Measurements from ENCODE around the gene UNC13B. TPM values are rescaled to one million over a fixed set of nuclear protein-coding genes. Genes with fewer than 3 reads are reported as not detected.

Gene UNC13B
- total and polyA plus RNA-seq, 7 donors, result 14.6 to 25.6 (median 20.5) TPM

GRCh38 chr9:35293376-35293964 is 131.7 kb downstream of the UNC13B start:
- TF ChIP-seq POLR2AphosphoS5 (IDR thresholded peaks at IDR 0.05) (no peak), POLR2A (IDR thresholded peaks at IDR 0.05) (no peak), CTCF (IDR thresholded peaks at IDR 0.05) (no peak)
- Histone ChIP-seq H3K4me3 (no peak overlapping the region), H3K27ac (no peak overlapping the region), H3K27me3 (no peaks in the 10 kb centered on the region), H3K36me3 (peaks cover 0 to 8% (median 0%) of the 10 kb centered on the region in 4 donors), H3K4me1 (no peaks in the 10 kb centered on the region), H3K9me3 (no peaks in the 10 kb centered on the region)
- intact Hi-C loops (cut with DNase I), result no loop called here
- WGBS, 2 donors, result 90% methylated on average over 2 of the region's 2 CpGs
- DNase-seq, result no peak

- H3K9me3 ChIP-seq, result no peaks in the 10 kb centered on the region
- TF ChIP-seq POLR2A (IDR thresholded peaks at IDR 0.05) (no peak), POLR2AphosphoS5 (IDR thresholded peaks at IDR 0.05) (no peak), CTCF (IDR thresholded peaks at IDR 0.05) (no peak), EP300 (IDR thresholded peaks at IDR 0.05) (no peak)
- intact Hi-C loops (cut with DNase I), result no loop called here
- no peaks in the 10 kb centered on the region for H3K27me3 ChIP-seq
- no peak overlapping the region for H3K27ac ChIP-seq
- H3K36me3 ChIP-seq, result peaks cover 0 to 8% (median 0%) of the 10 kb centered on the region in 4 donors
- no peaks in the 10 kb centered on the region for H3K4me1 ChIP-seq
- no peak overlapping the region for H3K4me3 ChIP-seq
- 97% methylated on average over 6 of the region's 6 CpGs for WGBS, 2 donors
- no peak for DNase-seq
Measured at GRCh38 chr9:35294066-35294465, 132.3 kb downstream of the UNC13B start.

GRCh38 chr9:35294556-35294955 is 132.7 kb downstream of the UNC13B start:
- no peak overlapping the region for H3K27ac ChIP-seq
- H3K4me3 ChIP-seq, result no peak overlapping the region
- no peak for DNase-seq
- H3K9me3 ChIP-seq, result no peaks in the 10 kb centered on the region
- peaks cover 0 to 8% (median 0%) of the 10 kb centered on the region in 4 donors for H3K36me3 ChIP-seq
- H3K4me1 ChIP-seq, result no peaks in the 10 kb centered on the region
- intact Hi-C loops (cut with DNase I), result no loop called here
- H3K27me3 ChIP-seq, result no peaks in the 10 kb centered on the region
- WGBS, 2 donors, result 82 to 93% methylated on average over 6 of the region's 6 CpGs
- no peak for TF ChIP-seq POLR2A (IDR thresholded peaks at IDR 0.05)

- TF ChIP-seq POLR2A (IDR thresholded peaks at IDR 0.05) (no peak), EP300 (IDR thresholded peaks at IDR 0.05) (no peak), POLR2AphosphoS5 (IDR thresholded peaks at IDR 0.05) (no peak), CTCF (IDR thresholded peaks at IDR 0.05) (no peak)
- Histone ChIP-seq H3K27me3 (no peaks in the 10 kb centered on the region), H3K36me3 (peaks cover 0 to 8% (median 0%) of the 10 kb centered on the region in 4 donors), H3K4me1 (no peaks in the 10 kb centered on the region), H3K4me3 (no peak overlapping the region), H3K9me3 (no peaks in the 10 kb centered on the region), H3K27ac (no peak overlapping the region)
- 93 to 95% methylated on average over 13 of the region's 13 CpGs for WGBS, 2 donors
- DNase-seq, result no peak
- intact Hi-C loops (cut with DNase I), result no loop called here
Measured at GRCh38 chr9:35295369-35296036, 133.7 kb downstream of the UNC13B start.

GRCh38 chr9:35303567-35303966 is 141.8 kb downstream of the UNC13B start:
- intact Hi-C loops (cut with DNase I), result no loop called here
- no peaks in the 10 kb centered on the region for H3K27me3 ChIP-seq
- H3K4me3 ChIP-seq, result no peak overlapping the region
- DNase-seq, result no peak
- no peak overlapping the region for H3K27ac ChIP-seq
- H3K9me3 ChIP-seq, result no peaks in the 10 kb centered on the region
- H3K4me1 ChIP-seq, result no peaks in the 10 kb centered on the region
- TF ChIP-seq CTCF (IDR thresholded peaks at IDR 0.05) (no peak), POLR2A (IDR thresholded peaks at IDR 0.05) (no peak), POLR2AphosphoS5 (IDR thresholded peaks at IDR 0.05) (no peak), EP300 (IDR thresholded peaks at IDR 0.05) (no peak)
- 79 to 93% methylated on average over 1 of the region's 1 CpG for WGBS, 2 donors
- no peaks in the 10 kb centered on the region for H3K36me3 ChIP-seq

All from sigmoid colon (tissue), 7 donors.